Hepatic stellate cell (primary cell): ENCODE data around the gene GRK6.

ENCODE experiments used
- DNase-seq: peaks from one replicate; pipeline ENCODE4 v3.0.0; 2011; ENCODE audit warnings: low spot score

Gene GRK6

GRCh38 chr5:177440990-177441780 is 14.7 kb downstream of the GRK6 start:
- no peak for DNase-seq

DNA sequence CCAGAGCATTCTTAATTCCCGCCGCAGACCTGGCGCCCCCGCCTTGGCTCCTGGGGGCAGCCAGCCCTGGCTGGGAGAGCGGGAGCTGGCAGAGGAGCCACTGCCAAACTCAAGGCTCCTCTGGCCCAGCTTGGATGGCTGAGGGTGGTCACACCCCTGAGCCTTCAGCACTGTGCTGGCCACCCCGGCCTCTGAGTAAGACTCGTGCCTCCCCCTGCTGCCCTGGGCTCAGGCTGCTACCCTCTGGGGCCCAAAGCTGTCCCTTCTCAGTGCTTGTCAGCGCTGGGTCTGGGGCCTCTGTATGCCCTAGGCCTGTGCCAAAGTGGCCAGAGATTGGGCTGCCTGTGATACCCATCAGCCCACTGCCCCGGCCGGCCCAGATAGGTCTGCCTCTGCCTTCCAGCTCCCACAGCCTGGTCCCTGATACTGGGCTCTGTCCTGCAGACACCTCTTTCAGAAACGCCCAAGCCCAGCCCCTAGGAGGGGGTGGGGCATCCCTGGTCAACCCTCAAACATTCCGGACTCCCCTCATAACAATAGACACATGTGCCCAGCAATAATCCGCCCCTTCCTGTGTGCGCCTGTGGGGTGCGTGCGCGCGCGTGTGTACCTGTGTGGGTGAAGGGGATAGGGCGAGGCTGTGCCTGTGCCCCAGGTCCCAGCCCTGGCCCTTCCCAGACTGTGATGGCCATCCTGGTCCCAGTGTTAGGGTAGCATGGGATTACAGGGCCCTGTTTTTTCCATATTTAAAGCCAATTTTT is 15.8 kb downstream of the GRK6 start:
- no peak for DNase-seq

DNA sequence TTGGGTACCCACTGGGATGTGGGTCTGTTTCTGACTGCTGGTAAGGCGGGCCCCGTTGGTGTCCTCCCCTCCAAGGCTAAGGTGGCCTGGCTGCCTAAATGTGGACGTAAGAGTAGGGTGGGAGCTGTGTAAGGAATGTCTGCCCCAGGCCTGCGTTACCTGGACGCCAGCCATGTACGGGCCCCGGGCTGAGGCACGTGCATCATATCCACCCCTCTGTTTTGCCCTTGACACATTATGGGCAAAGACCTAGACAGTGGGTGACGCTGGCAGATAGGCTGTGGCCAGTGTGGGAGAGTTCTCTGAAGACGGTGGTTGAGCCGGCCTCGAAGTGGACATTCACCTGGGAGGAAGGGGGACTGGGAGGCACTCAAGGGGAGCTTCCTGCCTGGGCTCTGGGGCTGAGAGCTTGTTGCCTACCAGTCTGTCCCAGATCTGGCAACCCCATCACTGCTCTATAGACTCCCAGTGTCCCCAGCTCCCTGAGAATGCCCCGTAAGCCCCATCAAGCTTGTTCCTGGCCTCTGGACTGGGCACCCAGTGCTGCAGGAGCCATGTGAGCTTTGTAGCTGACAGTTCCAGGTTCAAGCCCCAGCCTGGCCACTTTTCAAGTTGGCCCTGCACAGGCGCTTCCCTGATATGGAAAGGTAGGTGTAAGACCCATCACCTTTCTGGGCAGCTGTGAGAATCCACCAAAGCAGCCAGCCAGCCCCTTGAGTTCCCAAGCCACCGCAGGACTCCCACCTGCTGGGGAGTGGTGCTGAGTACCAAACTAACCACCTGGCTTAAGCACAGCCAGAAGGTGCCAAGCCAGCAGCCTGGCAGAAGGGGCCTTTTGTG is 16.9 kb downstream of the GRK6 start:
- no peak for DNase-seq

DNA sequence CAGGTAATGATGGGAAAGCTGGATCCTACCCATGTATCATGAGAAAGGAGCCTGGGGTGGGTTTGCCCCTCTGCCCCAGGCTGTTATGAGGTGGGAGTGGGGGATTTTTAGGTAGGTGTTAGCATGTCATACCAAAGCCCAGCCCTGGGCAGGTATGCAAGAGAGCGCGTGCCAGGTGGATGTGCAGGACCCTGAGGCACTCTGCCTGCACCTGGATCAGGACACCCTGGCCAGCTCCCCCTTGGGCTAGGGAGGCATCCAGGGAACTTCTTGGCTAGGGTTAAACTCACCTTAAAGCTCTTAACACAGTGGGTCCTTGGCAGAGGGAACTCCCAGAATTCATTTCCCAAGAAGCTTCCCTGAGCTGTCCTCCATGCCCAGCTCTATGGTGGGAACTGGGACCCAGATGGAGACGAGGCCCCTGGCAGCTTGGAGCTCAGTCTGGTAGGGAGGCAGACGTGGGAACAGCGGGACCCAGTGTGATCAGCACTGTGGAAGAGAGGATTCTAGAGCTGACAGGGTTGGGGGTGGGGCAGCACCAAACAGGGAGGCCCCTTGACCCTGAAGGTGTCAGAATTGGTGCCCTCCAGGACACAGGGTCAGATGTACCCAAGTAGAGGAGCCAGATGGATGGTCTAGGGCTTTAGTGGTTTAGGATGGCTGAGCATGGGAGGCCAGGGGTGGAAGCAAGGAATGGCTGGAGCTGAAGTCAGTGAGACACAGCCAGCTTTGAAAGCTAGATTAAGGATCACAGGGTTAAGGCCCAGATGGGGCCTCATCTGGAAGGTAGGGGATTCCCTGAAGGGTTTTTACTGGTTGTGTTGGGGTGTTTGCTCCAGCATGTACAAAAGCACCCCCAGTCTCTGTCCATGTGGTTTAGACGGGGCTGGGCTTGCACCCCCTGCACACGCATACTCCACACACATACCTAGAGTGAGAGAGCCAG is 17.9 kb downstream of the GRK6 start:
- DNase-seq = no peak

GRCh38 chr5:177445052-177445916 is 18.8 kb downstream of the GRK6 start:
- DNase-seq = no peak

DNA sequence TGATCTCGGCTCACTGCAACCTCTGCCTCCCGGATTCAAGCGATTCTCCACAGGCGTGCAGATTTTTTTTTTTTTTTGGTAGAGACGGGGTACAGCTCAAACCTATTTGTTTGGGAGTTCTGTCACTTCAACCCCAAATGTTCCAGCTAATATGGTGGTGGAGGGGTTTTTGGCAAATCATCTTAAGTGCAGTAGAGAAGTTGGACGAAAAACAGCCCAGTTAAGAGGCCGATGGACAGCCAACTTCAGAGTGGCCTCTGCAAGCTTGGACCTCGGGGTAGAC is 19.4 kb downstream of the GRK6 start:
- no peak for DNase-seq

GRCh38 chr5:177446200-177447065 is 20.0 kb downstream of the GRK6 start, which contains the start of gene PRR7:
PRR7 (plus strand) TSS chr5:177446814; CDS start chr5:177455068, 8,254 bp downstream.
- peak; percentile 95 for DNase-seq

GRCh38 chr5:177447066-177447610 is 20.7 kb downstream of the GRK6 start:
- peak; percentile 70 for DNase-seq

DNA sequence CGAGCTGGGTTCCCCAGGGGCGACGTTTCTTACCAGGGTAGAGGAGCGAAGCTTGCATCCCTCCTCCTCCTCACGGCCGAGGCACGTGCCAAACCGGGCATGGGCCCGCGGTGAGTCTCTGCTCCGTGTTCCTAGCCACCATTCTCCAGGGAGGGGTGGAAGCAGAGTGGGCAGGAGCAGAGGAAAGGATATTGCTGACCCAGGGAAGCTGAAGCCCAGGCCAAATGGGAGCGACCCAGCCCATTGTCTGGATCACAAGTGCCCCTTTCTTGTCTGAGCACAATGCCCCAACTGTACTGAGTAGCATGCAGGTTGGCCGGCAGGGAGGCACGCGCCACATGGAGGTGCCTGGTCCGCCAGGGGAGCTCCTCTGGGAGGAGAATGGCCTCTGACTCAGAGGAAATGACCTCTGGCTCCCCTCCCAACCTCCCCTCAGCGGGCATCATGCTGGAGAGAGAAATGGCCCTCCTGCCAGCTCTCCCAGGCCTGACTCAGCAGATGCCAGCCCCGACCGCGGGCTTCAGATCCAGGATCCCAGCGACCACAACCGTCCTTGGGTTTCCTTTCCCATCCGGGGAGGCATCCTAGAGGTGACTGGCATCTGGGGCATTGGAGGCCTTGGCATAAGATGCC is 21.3 kb downstream of the GRK6 start:
- peak; percentile 72 for DNase-seq

- no peak for DNase-seq
Measured at GRCh38 chr5:177448244-177448950, 21.9 kb downstream of the GRK6 start.

DNA sequence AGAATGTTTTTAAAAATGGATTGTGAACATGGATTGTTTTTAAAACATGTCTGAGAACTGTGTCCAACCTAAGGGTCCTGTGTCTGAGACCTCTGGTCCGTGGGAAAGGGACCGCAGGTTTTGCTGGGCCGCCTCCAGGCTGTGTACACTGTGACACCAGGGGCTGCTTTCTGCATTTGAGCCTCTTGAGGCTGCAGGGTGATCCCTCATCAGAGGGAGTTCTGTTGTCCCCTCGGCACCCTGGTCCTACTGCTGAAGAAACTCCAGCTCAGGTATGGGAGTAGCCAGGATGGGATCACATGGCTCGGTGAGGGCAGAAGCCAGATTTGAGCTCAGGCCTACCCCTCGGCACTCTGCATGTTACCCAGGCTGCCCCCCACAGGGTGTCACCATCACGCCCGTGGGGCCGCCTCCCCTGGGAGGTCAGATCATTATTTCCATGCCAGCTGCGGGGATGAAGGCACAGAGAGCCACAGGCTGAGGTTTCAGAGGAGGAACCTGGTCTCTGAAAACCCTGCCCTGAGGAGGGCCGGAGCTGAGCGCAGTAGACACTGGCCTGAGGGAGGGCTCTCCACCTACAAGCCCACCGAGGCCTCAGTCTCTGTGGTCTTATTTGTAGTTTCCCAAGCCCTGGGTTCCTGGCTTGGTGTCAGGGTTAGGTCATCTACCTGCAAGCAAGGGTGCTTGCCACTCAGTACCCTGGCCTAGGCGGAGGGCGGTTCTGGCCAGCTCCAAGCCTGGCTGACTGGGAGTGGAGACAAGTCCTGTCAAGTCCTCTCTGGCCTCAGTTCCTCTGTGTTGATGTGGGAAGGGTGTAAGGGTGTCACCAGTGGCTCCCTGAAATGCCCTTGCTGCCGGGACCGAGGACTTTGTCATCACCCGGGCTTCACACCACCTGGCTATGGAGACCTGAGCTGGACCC is 22.9 kb downstream of the GRK6 start:
- DNase-seq = no peak

- no peak for DNase-seq
Measured at GRCh38 chr5:177450667-177451424, 24.4 kb downstream of the GRK6 start.

DNA sequence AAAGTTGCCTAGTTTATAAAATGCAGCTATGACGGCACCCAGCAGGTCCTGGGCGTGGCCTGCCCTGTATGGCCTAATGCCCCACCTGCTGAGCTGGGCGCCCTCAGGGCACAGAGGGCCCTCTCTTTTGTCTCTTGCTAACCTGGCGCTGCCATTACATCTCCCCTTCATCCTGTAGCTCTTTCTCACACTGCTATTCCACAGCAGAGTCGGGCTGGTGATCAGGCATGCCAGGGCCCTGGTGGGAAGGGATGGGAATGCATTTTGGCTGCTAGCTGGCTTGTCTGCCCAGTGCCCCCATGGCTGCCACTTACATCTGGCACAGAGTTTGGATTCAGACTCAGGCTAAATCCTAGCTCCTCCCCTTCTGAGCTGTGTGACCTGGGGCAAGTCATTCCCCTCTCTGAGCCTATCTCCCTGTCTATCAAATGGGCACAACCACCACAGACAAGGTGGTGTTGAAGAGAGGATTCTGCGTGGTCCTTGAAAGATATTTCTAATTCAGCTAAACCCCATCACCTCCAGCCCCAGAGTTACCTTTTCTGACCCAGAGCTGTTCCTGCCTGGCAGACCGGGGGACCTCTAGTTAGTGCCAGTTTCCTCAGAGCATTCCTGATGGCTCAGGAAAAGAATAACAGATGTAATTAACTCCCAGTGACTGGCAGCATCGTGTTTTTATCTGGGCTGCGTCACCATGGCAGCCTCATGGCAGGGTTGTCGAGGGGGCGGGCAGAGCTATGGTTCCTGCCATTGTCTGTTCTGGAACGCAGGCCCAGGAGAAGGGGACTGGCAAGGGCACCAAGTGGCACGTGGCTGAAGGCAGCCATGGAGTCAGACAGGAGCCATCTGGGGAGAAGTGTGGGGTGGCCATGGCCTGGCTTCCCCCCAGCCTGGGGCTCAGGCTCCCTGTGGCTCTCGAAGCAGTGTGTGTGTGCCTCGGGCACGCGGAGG is 26.5 kb downstream of the GRK6 start:
- DNase-seq = no peak

GRCh38 chr5:177453852-177454396 is 27.4 kb downstream of the GRK6 start:
- DNase-seq = no peak
